ENCODE measurements around the gene KLHL15.
A peak's percentile ranks its signal among the peaks of the same experiment; 100 is the strongest.
"Not testable (repeated sequence)": the region's sequence is repeated elsewhere in the genome, so short reads cannot be mapped to it uniquely, and the experiment has no call there.

The KLHL15 gene

GRCh38 chrX:23992431-23992830 is 34.6 kb downstream of the KLHL15 start:
- FAIRE-seq (no peak), DNase-seq (ENCODE audit: insufficient read length, low spot score) (no peak)
- TF ChIP-seq POLR2AphosphoS5 (IDR thresholded peaks at IDR 0.05; ENCODE audit: low read depth, low read length) (no peak), POLR2A (IDR thresholded peaks at IDR 0.05; ENCODE audit: low read depth, low read length) (no peak), SPI1 (IDR thresholded peaks at IDR 0.05; ENCODE audit: low read depth, low read length) (no peak), POU2F2 (IDR thresholded peaks at IDR 0.05; ENCODE audit: low read depth, low read length) (no peak), PAX5 (IDR thresholded peaks at IDR 0.05; ENCODE audit: insufficient read depth, low read length, severe bottlenecking) (no peak), TAF1 (IDR thresholded peaks at IDR 0.05; ENCODE audit: low read depth, low read length) (no peak)

- TF ChIP-seq POU2F2 (IDR thresholded peaks at IDR 0.05; ENCODE audit: low read depth, low read length) (no peak), POLR2AphosphoS5 (IDR thresholded peaks at IDR 0.05; ENCODE audit: low read depth, low read length) (no peak), POLR2A (IDR thresholded peaks at IDR 0.05; ENCODE audit: low read depth, low read length) (no peak), SPI1 (IDR thresholded peaks at IDR 0.05; ENCODE audit: low read depth, low read length) (no peak), PAX5 (IDR thresholded peaks at IDR 0.05; ENCODE audit: insufficient read depth, low read length, severe bottlenecking) (no peak)
- FAIRE-seq = no peak
Observed at GRCh38 chrX:23990455-23990854, 36.5 kb downstream of the KLHL15 start.

GRCh38 chrX:23989689-23990088 is 37.3 kb downstream of the KLHL15 start:
- FAIRE-seq (no peak), DNase-seq (ENCODE audit: insufficient read length, low spot score) (no peak)
- TF ChIP-seq POLR2AphosphoS5 (IDR thresholded peaks at IDR 0.05; ENCODE audit: low read depth, low read length) = no peak
- no peak for TF ChIP-seq TAF1 (IDR thresholded peaks at IDR 0.05; ENCODE audit: low read depth, low read length)
- no peak for TF ChIP-seq SPI1 (IDR thresholded peaks at IDR 0.05; ENCODE audit: low read depth, low read length)
- TF ChIP-seq POU2F2 (IDR thresholded peaks at IDR 0.05; ENCODE audit: low read depth, low read length) = no peak
- TF ChIP-seq POLR2A (IDR thresholded peaks at IDR 0.05; ENCODE audit: low read depth, low read length) = no peak

More at GRCh38 chrX:23990455-23990854, 36.5 kb downstream of the KLHL15 start:
- no peak for DNase-seq (ENCODE audit: insufficient read length, low spot score)

GRCh38 chrX:23982891-23983290 is 44.1 kb downstream of the KLHL15 start:
- DNase-seq (ENCODE audit: insufficient read length, low spot score) (no peak), FAIRE-seq (no peak)
- TF ChIP-seq TAF1 (IDR thresholded peaks at IDR 0.05; ENCODE audit: low read depth, low read length) (no peak), POU2F2 (IDR thresholded peaks at IDR 0.05; ENCODE audit: low read depth, low read length) (no peak), PAX5 (IDR thresholded peaks at IDR 0.05; ENCODE audit: insufficient read depth, low read length, severe bottlenecking) (no peak), SPI1 (IDR thresholded peaks at IDR 0.05; ENCODE audit: low read depth, low read length) (no peak), POLR2AphosphoS5 (IDR thresholded peaks at IDR 0.05; ENCODE audit: low read depth, low read length) (no peak), POLR2A (IDR thresholded peaks at IDR 0.05; ENCODE audit: low read depth, low read length) (no peak)

GRCh38 chrX:23981711-23982110 is 45.3 kb downstream of the KLHL15 start:
- no peak for DNase-seq (ENCODE audit: insufficient read length, low spot score)
- peak; percentile 31 for FAIRE-seq
- no peak for TF ChIP-seq POLR2AphosphoS5 (IDR thresholded peaks at IDR 0.05; ENCODE audit: low read depth, low read length)
- TF ChIP-seq POU2F2 (IDR thresholded peaks at IDR 0.05; ENCODE audit: low read depth, low read length) = no peak
- TF ChIP-seq PAX5 (IDR thresholded peaks at IDR 0.05; ENCODE audit: insufficient read depth, low read length, severe bottlenecking) = no peak

GRCh38 chrX:23981222-23981621 is 45.8 kb downstream of the KLHL15 start:
- DNase-seq (ENCODE audit: insufficient read length, low spot score) = no peak
- TF ChIP-seq POU2F2 (IDR thresholded peaks at IDR 0.05; ENCODE audit: low read depth, low read length) (no peak), TAF1 (IDR thresholded peaks at IDR 0.05; ENCODE audit: low read depth, low read length) (no peak), PAX5 (IDR thresholded peaks at IDR 0.05; ENCODE audit: insufficient read depth, low read length, severe bottlenecking) (no peak), SPI1 (IDR thresholded peaks at IDR 0.05; ENCODE audit: low read depth, low read length) (no peak), POLR2A (IDR thresholded peaks at IDR 0.05; ENCODE audit: low read depth, low read length) (no peak), POLR2AphosphoS5 (IDR thresholded peaks at IDR 0.05; ENCODE audit: low read depth, low read length) (no peak)
- no peak for FAIRE-seq

GRCh38 chrX:23980011-23980441 is 47.0 kb downstream of the KLHL15 start:
- FAIRE-seq = peak; percentile 28
- TF ChIP-seq POU2F2 (IDR thresholded peaks at IDR 0.05; ENCODE audit: low read depth, low read length) = no peak
- TF ChIP-seq PAX5 (IDR thresholded peaks at IDR 0.05; ENCODE audit: insufficient read depth, low read length, severe bottlenecking) = no peak
- TF ChIP-seq SPI1 (IDR thresholded peaks at IDR 0.05; ENCODE audit: low read depth, low read length) = no peak
- no peak for TF ChIP-seq POLR2AphosphoS5 (IDR thresholded peaks at IDR 0.05; ENCODE audit: low read depth, low read length)
- no peak for TF ChIP-seq TAF1 (IDR thresholded peaks at IDR 0.05; ENCODE audit: low read depth, low read length)
- TF ChIP-seq POLR2A (IDR thresholded peaks at IDR 0.05; ENCODE audit: low read depth, low read length) = no peak
- no peak for DNase-seq (ENCODE audit: insufficient read length, low spot score)

- FAIRE-seq (no peak), DNase-seq (ENCODE audit: insufficient read length, low spot score) (no peak)
- no peak for TF ChIP-seq SPI1 (IDR thresholded peaks at IDR 0.05; ENCODE audit: low read depth, low read length)
- no peak for TF ChIP-seq POLR2AphosphoS5 (IDR thresholded peaks at IDR 0.05; ENCODE audit: low read depth, low read length)
Observed at GRCh38 chrX:23978491-23978890, 48.5 kb downstream of the KLHL15 start.

- FAIRE-seq; DNase-seq (ENCODE audit: insufficient read length, low spot score): not testable (repeated sequence)
Observed at GRCh38 chrX:23965630-23966029, 61.4 kb downstream of the KLHL15 start.

GRCh38 chrX:23964191-23964590 is 62.8 kb downstream of the KLHL15 start:
- no peak for TF ChIP-seq POU2F2 (IDR thresholded peaks at IDR 0.05; ENCODE audit: low read depth, low read length)
- TF ChIP-seq POLR2A (IDR thresholded peaks at IDR 0.05; ENCODE audit: low read depth, low read length) = no peak
- TF ChIP-seq TAF1 (IDR thresholded peaks at IDR 0.05; ENCODE audit: low read depth, low read length) = no peak
- no peak for TF ChIP-seq PAX5 (IDR thresholded peaks at IDR 0.05; ENCODE audit: insufficient read depth, low read length, severe bottlenecking)
- no peak for TF ChIP-seq SPI1 (IDR thresholded peaks at IDR 0.05; ENCODE audit: low read depth, low read length)
- no peak for TF ChIP-seq POLR2AphosphoS5 (IDR thresholded peaks at IDR 0.05; ENCODE audit: low read depth, low read length)
- FAIRE-seq (no peak), DNase-seq (ENCODE audit: insufficient read length, low spot score) (no peak)

GRCh38 chrX:23959781-23960180 is 67.2 kb downstream of the KLHL15 start:
- FAIRE-seq = peak; percentile 72

More at GRCh38 chrX:23959781-23960180, 67.2 kb downstream of the KLHL15 start:
- TF ChIP-seq POLR2A (IDR thresholded peaks at IDR 0.05; ENCODE audit: low read depth, low read length) = no peak
- TF ChIP-seq TAF1 (IDR thresholded peaks at IDR 0.05; ENCODE audit: low read depth, low read length) = no peak
- no peak for TF ChIP-seq POLR2AphosphoS5 (IDR thresholded peaks at IDR 0.05; ENCODE audit: low read depth, low read length)
- no peak for TF ChIP-seq PAX5 (IDR thresholded peaks at IDR 0.05; ENCODE audit: insufficient read depth, low read length, severe bottlenecking)
- no peak for TF ChIP-seq POU2F2 (IDR thresholded peaks at IDR 0.05; ENCODE audit: low read depth, low read length)
- TF ChIP-seq SPI1 (IDR thresholded peaks at IDR 0.05; ENCODE audit: low read depth, low read length) = no peak
- no peak for DNase-seq (ENCODE audit: insufficient read length, low spot score)
